ENCODE results near the gene ABR.

The ABR gene

DNA sequence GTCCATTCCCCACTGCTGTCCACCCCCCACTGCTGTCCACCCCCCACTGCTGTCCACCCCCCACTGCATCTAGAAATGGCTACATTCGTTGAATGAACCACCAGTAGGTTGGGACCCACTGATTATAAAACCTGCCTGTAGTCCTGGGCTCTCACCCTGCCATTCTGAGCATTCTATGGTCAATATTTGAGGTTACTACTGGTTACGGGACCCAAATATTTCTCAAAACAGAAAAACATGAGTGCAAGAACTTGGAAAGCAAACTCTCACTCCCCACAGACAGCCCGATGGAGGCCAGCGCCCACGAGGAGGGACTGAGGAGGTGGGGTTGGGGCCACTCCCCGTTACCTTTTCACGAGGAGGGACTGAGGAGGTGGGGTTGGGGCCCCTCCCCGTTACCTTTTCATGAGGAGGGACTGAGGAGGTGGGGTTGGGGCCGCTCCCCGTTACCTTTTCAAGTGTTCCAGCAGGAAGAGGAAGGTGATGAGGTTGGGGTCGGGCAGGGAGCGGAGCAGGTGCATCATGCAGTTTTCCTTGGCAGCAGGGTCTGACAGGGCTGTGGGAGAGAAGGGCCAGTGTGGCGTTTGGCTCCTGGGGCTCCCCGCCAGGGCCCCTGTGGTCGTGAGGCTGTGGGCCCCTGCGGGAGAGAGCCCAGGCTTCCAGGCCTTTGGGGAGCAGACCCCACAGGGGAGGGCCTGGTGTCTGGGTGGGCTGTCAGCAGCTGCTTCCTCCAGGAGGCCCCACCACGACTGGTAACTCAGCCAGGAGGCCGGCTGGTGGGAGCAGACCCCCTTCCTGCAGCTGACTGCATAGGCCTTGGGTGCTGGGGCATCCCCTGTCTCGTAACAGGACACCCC is 170.3 kb downstream of the ABR start:
- Histone ChIP-seq H3K36me3 (peaks cover 45% of the 10 kb centered on the region), H3K27me3 (no peaks in the 10 kb centered on the region), H3K4me1 (peaks cover 93% of the 10 kb centered on the region), H3K9me3 (no peaks in the 10 kb centered on the region), H3K27ac (0 out of 2 replicates have a peak overlapping the region, but pooled peaks have one; percentile 22), H3K4me3 (no peak overlapping the region), H3K4me2 (peak overlapping the region; percentile 50), H4K20me1 (peaks cover 29% of the 10 kb centered on the region), H3K9ac (no peak overlapping the region; the same call in 1 of the 2 replicates)
- TF ChIP-seq Cebpa-rat (IDR thresholded peaks at IDR 0.05), result no peak

DNA sequence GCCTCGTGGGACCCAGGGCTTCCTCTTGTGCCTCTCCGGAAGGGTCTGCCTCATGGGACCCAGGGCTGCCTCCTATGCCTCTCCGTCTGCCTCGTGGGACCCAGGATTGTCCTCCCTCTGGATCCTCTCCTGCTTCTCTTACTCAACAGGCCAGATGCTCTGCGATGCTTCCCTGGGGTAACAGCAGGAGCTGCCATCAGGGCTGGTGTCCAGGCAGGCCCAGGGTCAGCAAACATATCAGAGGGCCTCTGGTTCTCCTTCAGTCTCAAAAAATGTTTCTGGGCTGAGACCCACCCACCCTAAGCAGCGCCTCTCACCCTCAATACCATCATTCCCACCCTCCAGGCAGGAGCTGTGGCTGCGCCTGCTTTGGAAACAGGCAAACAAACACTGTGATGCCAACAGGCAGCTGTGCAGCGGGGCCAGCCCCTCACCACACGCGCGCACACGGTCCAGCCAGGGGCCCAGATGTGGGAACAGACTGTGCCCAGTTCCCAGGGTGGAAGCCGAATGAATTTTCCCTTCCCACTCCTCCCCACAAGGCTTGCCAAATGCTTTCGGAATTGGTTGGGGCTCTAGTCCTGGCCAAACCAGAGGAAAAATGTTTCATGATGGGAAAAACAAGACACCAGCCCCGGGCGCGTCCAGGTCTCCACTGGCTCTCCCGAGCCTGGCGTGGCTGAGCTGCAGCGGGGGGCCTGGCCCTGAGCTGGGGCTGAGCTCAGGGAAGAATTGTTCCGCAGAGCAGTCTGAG is 171.6 kb downstream of the ABR start:
- H3K4me2 ChIP-seq, result peak overlapping the region; percentile 78
- no peak overlapping the region for H3K4me3 ChIP-seq
- H3K9ac ChIP-seq, result peak overlapping the region; percentile 50; the same call in 1 of the 2 replicates
- no peak for TF ChIP-seq Cebpa-rat (IDR thresholded peaks at IDR 0.05)
- H3K27ac ChIP-seq, result peak overlapping the region; percentile 64
- no peaks in the 10 kb centered on the region for H3K9me3 ChIP-seq
- no peaks in the 10 kb centered on the region for H3K27me3 ChIP-seq
- H3K4me1 ChIP-seq, result peaks cover 93% of the 10 kb centered on the region
- peaks cover 58% of the 10 kb centered on the region for H3K36me3 ChIP-seq
- peaks cover 38% of the 10 kb centered on the region for H4K20me1 ChIP-seq

DNA sequence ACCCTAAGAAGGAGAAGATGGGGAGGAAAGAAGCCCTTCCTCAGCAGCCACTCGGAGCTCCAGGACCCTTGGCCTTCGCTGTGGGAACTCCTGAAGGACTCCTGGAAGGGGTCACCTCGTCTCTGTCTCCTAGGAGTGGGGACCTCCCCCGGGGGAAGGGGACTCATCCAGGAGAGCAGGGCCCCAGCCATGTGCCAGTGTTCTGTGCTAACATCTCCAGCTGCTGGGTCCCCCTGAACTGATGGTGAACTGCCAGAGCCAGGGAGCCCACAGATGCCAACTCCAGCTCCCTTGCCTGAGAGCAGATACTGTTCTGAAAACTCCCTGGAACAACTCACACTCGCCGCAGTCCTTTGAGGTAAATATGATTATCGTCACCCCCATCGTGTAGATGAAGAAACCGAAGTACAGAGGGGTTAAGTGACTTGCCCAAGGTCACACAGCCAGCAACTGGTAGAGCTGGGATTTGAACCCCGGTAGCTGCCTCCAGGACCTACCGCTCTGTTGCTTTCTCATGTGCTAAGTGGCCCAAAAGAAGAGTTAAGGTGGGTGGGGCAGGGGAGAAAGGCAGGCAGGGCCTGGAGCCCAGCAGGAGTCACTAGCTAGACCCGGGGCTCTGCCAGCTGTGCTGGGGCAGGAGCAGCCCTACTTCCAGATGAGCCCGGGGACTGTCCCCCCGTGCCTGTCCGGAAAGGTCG is 172.3 kb downstream of the ABR start:
- H3K4me1 ChIP-seq, result peaks cover 85% of the 10 kb centered on the region
- H3K9me3 ChIP-seq, result no peaks in the 10 kb centered on the region
- H3K36me3 ChIP-seq, result peaks cover 65% of the 10 kb centered on the region
- H4K20me1 ChIP-seq, result peaks cover 38% of the 10 kb centered on the region
- peak overlapping the region; percentile 50 for H3K9ac ChIP-seq
- H3K27ac ChIP-seq, result peak overlapping the region; percentile 64
- TF ChIP-seq Cebpa-rat (IDR thresholded peaks at IDR 0.05), result no peak
- no peak overlapping the region for H3K4me3 ChIP-seq
- peak overlapping the region; percentile 78 for H3K4me2 ChIP-seq
- no peaks in the 10 kb centered on the region for H3K27me3 ChIP-seq

DNA sequence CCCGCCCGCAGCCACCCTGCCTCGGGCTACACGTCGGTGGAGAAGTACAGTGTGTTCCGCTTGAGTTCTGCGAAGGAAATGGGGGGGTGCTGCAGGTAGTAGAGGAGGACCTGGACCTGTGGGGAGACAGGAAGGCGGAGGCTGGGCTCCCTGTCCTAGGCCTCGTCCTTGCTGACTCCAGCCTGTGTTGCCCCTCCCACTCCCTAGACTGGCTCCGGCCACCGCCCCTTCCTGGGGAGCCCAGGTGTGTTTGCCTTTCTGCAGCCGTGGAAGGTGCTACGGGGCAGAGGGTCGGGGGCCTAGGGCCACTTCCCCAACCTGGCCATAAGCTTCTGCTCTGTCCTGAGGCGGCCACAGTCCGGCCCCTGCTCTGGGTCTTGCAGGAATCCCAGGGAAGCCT is 173.7 kb downstream of the ABR start:
- H3K27me3 ChIP-seq, result no peaks in the 10 kb centered on the region
- H4K20me1 ChIP-seq, result peaks cover 36% of the 10 kb centered on the region
- peaks cover 67% of the 10 kb centered on the region for H3K36me3 ChIP-seq
- no peak for TF ChIP-seq Cebpa-rat (IDR thresholded peaks at IDR 0.05)
- H3K4me2 ChIP-seq, result peak overlapping the region; percentile 89
- H3K4me1 ChIP-seq, result peaks cover 71% of the 10 kb centered on the region
- peak overlapping the region; percentile 62 for H3K27ac ChIP-seq
- 0 out of 2 replicates have a peak overlapping the region, but pooled peaks have one; percentile 0 for H3K4me3 ChIP-seq
- H3K9me3 ChIP-seq, result no peaks in the 10 kb centered on the region
- H3K9ac ChIP-seq, result peak overlapping the region; percentile 60

DNA sequence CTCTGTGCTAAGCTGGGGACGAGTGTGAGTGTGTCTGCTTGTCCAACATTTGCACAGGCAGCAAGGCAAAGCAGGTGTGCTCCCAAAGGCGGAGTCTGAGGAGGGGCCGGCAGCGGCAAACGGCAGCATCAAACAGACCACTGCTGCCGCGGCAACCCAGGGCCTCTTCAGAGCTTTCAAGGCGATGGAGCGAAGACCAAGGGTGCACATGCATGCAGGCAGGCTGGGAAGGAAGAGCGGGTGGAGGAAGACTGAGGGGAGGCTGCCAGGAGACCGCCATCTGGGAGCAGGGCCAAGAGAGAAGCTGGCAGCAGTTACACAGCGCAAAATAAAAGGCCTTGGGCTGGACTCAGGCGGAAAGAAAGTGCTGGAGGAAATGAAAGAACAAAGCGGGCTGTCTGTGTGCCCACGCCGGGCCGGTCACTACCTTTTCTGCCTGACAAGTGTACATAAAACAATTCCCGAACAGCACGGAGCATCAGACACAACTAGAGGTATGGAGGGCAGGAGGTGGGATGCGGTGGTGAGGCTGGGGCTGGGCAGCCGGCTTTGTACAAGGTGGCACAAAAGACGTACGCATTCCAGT is 174.3 kb downstream of the ABR start:
- Histone ChIP-seq H3K9me3 (no peaks in the 10 kb centered on the region), H3K4me3 (peak overlapping the region; percentile 6; the same call in 1 of the 2 replicates), H3K27me3 (no peaks in the 10 kb centered on the region), H3K36me3 (peaks cover 70% of the 10 kb centered on the region), H3K4me2 (peak overlapping the region; percentile 89), H4K20me1 (peaks cover 37% of the 10 kb centered on the region), H3K27ac (peak overlapping the region; percentile 62), H3K4me1 (peaks cover 67% of the 10 kb centered on the region), H3K9ac (peak overlapping the region; percentile 60)
- TF ChIP-seq Cebpa-rat (IDR thresholded peaks at IDR 0.05), result no peak

DNA sequence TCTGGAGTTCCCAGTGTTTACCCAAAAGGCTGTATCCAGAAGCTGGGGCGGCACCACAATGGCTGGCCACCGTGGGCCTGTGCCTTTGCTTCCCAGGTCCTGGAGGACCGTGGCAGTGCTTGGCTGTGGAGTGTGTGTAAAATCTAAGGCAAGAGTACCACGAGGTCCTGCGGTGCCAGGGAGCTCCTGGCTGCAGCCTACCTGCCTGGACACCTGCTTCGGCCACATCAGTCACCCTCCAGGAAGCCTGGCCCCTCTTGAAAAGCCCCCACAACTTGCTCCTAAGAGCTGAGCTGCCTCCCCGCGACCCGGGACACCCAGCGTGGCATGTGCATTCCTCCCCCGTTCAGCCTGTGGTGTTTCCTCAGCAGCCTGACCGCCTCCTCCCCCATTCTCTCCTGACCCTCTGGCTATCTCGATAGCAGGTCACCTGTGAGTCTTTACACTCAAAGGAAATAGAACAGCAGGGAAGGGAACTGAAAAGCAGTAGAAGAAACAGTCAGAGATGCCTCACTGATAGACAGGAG is 174.9 kb downstream of the ABR start:
- H4K20me1 ChIP-seq, result peaks cover 37% of the 10 kb centered on the region
- H3K9me3 ChIP-seq, result no peaks in the 10 kb centered on the region
- TF ChIP-seq Cebpa-rat (IDR thresholded peaks at IDR 0.05), result no peak
- peaks cover 70% of the 10 kb centered on the region for H3K36me3 ChIP-seq
- peak overlapping the region; percentile 6; the same call in 1 of the 2 replicates for H3K4me3 ChIP-seq
- H3K9ac ChIP-seq, result peak overlapping the region; percentile 25; the same call in 1 of the 2 replicates
- peak overlapping the region; percentile 89 for H3K4me2 ChIP-seq
- peak overlapping the region; percentile 62; the same call in 1 of the 2 replicates for H3K27ac ChIP-seq
- no peaks in the 10 kb centered on the region for H3K27me3 ChIP-seq
- peaks cover 60% of the 10 kb centered on the region for H3K4me1 ChIP-seq

DNA sequence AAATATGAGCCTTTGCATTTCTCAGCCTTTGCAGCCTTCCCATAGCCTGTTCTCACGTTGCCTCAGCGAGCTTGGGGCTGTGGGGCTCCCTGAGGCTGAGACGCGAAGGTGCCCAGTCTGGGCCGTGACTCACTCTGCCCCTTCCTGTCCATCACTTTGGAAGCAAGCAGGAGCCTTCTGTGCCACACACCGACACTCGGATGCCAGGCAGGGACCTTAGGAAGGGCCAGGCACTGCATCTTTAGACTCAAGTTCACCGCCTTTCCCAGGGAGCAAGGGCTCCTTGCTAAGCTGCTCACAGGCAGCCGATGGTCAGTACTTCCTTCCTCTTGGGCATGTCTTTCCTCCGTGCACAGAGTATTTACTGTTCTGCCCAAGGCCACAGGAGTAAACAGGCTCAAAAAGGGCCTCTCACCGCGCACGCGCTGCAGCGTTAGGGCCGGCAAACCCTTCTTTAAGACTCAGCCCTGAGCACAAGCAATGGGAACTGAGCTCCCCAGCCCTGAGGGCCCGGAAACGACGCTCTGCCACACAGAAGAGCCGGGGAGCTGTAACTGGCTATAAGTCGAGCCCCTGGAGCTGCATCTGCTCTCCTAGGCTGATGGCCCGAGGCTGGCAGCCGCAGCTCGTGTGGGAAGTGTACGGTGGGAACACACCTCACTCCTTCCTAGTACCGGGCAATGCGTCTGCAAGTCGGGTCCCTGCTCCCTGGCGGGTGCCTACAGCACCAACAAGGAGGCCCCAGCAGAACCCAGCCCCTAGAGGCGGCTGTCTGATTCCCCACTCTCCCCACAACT is 175.6 kb downstream of the ABR start:
- Histone ChIP-seq H3K27ac (peak overlapping the region; percentile 62; the same call in 1 of the 2 replicates), H3K4me1 (peaks cover 54% of the 10 kb centered on the region), H3K4me2 (peak overlapping the region; percentile 89), H3K27me3 (no peaks in the 10 kb centered on the region), H3K9ac (peak overlapping the region; percentile 25), H4K20me1 (peaks cover 41% of the 10 kb centered on the region), H3K9me3 (no peaks in the 10 kb centered on the region), H3K36me3 (peaks cover 70% of the 10 kb centered on the region), H3K4me3 (no peak overlapping the region)
- no peak for TF ChIP-seq Cebpa-rat (IDR thresholded peaks at IDR 0.05)

DNA sequence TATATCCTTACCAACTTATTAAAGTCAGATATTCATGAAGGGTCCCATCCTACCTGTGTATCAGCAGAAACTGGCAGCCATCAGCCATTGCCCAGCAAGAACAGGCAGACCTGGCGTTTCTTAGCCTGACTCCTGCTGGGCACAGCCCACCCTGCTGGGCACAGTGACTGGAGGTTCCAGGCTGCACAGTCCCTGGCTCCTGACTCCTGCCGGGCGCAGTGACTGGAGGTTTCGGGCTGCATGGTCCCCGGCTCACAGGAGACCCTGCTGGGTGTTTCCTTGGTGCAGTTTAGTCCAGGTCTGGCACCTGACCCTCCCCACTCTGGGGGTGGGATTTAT is 176.2 kb downstream of the ABR start:
- Histone ChIP-seq H3K36me3 (peaks cover 70% of the 10 kb centered on the region), H3K4me3 (no peak overlapping the region), H3K9me3 (no peaks in the 10 kb centered on the region), H3K27ac (no peak overlapping the region), H3K27me3 (no peaks in the 10 kb centered on the region), H3K9ac (peak overlapping the region; percentile 25; the same call in 1 of the 2 replicates), H3K4me2 (peak overlapping the region; percentile 89), H3K4me1 (peaks cover 55% of the 10 kb centered on the region), H4K20me1 (peaks cover 43% of the 10 kb centered on the region)
- TF ChIP-seq Cebpa-rat (IDR thresholded peaks at IDR 0.05), result no peak

Measured in BLaER1 (cell line).